Right lobe of liver (tissue), 6 donors: Measurements from ENCODE around the gene RAB8B. TPM values are rescaled to one million over a fixed set of nuclear protein-coding genes. Genes with fewer than 3 reads are reported as not detected.
"Not testable (repeated sequence)": the region's sequence is repeated elsewhere in the genome, so short reads cannot be mapped to it uniquely, and the experiment has no call there.

Source experiments
- ATAC-seq, 4 donors: fragments of 200-7000 bp; cut with Tn5 transposase; one replicate each; pipeline ENCODE4 v1.9.1; 2020; ENCODE audit warnings: mild to moderate bottlenecking in 4 of 4, moderate library complexity in 4 of 4
- DNase-seq, 3 donors: peaks; one replicate each; pipeline ENCODE4 v3.0.0-alpha.2; 2020
- H3K27ac ChIP-seq, 3 donors: fragments of 200-600 bp; one replicate each; pipeline ENCODE4 v1.8.0; 2022
- H3K27me3 ChIP-seq, 2 donors: fragments of 200-600 bp; one replicate each; pipeline ENCODE4 v1.8.0; 2022
- H3K36me3 ChIP-seq, 4 donors: fragments of 200-600 bp; sonication (generic) in 1 of 4; one replicate each; pipeline versions ENCODE4 v1.5.1 to v1.8.0; 2017 to 2022; ENCODE audit warnings: control low read depth in 1 of 4
- H3K4me1 ChIP-seq, 4 donors: fragments of 200-600 bp; sonication (generic) in 1 of 4; one replicate each; pipeline versions ENCODE4 v1.5.1 to v1.8.0; 2017 to 2022; ENCODE audit warnings: control low read depth in 1 of 4
- H3K4me3 ChIP-seq, 3 donors: fragments of 200-600 bp; one replicate each; pipeline ENCODE4 v1.8.0; 2022
- H3K9me3 ChIP-seq, 4 donors: fragments of 200-600 bp; sonication (generic) in 1 of 4; one replicate each; pipeline versions ENCODE4 v1.5.1 to v1.8.0; 2017 to 2022; ENCODE audit warnings: control low read depth in 1 of 4
- CTCF ChIP-seq, 4 donors: fragments of 200-600 bp in 3 of 4; fragments of 450-650 bp in 1 of 4; IDR thresholded peaks; one replicate each; pipeline versions ENCODE4 v1.5.1 to v1.8.0; 2016 to 2022; ENCODE audit warnings: antibody characterized with exemption in 4 of 4, mild to moderate bottlenecking in 2 of 4
- POLR2A ChIP-seq: fragments of 450-650 bp; IDR thresholded peaks from one replicate; pipeline ENCODE4 v1.6.1; 2017; ENCODE audit warnings: antibody characterized with exemption, mild to moderate bottlenecking
- WGBS: methylation state at CpG from one replicate; pipeline ENCODE4 v1.1.6; 2018; ENCODE audit warnings: low coverage, low lambda C conversion rate; ENCODE audit not compliant: insufficient coverage; ENCODE audit errors: missing lambda C conversion rate; 5-methylcytosine and 5-hydroxymethylcytosine counted together
- intact Hi-C, 2 donors: fragments of 100-400 bp; cut with DNase I; formaldehyde crosslinking; loops; one replicate each; pipeline versions ENCODE4 v1.11.2 to v1.14.1; 2022
- total RNA-seq, 6 experiments: library from RNA; depleted of rRNA in 2 of 6; stranded (reverse); fragments of >200 nt in 2 of 6; fragmentation: NEBNext Ultra II Directional in 3 of 6; extraction: Animal tissue kit (Norgen Biotek cat#: 25700) in 3 of 6; gene quantifications; one replicate each; pipeline versions ENCODE4 v1.1.0 to v1.2.4, GENCODE V29; 2016 to 2023
- donor health status: DM: no; HTN: yes; CAD: no.
- donor health status: DM: no; HTN: no; CAD: no.
- donor health status: DM: no; HTN: no; CAD: no.
- donor health status: DM: no; HTN: yes; CAD: no.
- donor health status: DM: no; HTN: yes; CAD: no.

Gene RAB8B
- total RNA-seq, 6 experiments from 2014 or later: 5.8 to 50.7 (median 14.3) TPM

GRCh38 chr15:63232943-63233342, 43.5 kb downstream of the RAB8B start:
- Histone ChIP-seq H3K9me3 (no peaks in the 10 kb centered on the region), H3K4me1 (peaks cover 0 to 30% (median 8%) of the 10 kb centered on the region in 4 donors), H3K27ac (peak overlapping the region in 2 of 3 donors; percentile 20 to 38), H3K4me3 (no peak overlapping the region), H3K27me3 (no peaks in the 10 kb centered on the region), H3K36me3 (no peaks in the 10 kb centered on the region)
- intact Hi-C loops: no loop called here
- TF ChIP-seq POLR2A (no peak), CTCF (IDR thresholded peaks at IDR 0.05) (no peak)
- DNase-seq (no peak), ATAC-seq (no peak)
- 95% methylated on average over 5 of the region's 5 CpGs for WGBS

GRCh38 chr15:63233667-63234423, 44.4 kb downstream of the RAB8B start:
- Histone ChIP-seq H3K27me3 (no peaks in the 10 kb centered on the region), H3K4me1 (peaks cover 0 to 33% (median 8%) of the 10 kb centered on the region in 4 donors), H3K36me3 (no peaks in the 10 kb centered on the region), H3K9me3 (no peaks in the 10 kb centered on the region), H3K4me3 (no peak overlapping the region), H3K27ac (peak overlapping the region; percentile 28 to 38 (median 37))
- ATAC-seq (peak; percentile 54 to 67 (median 57)), DNase-seq (no peak)
- intact Hi-C loops: no loop called here
- TF ChIP-seq CTCF (IDR thresholded peaks at IDR 0.05) (no peak), POLR2A (no peak)
- WGBS: 26% methylated on average over 5 of the region's 5 CpGs

GRCh38 chr15:63234451-63234870, 45.1 kb downstream of the RAB8B start:
- H3K4me3 ChIP-seq: no peak overlapping the region
- WGBS: 59% methylated on average over 4 of the region's 5 CpGs
- H3K27me3 ChIP-seq: no peaks in the 10 kb centered on the region
- peaks cover 0 to 27% (median 7%) of the 10 kb centered on the region in 4 donors for H3K4me1 ChIP-seq
- ATAC-seq (peak; percentile 60 to 78 (median 70)), DNase-seq (peak in 1 of 3 donors; percentile 31)
- H3K27ac ChIP-seq: peak overlapping the region; percentile 28 to 38 (median 37)
- TF ChIP-seq CTCF (IDR thresholded peaks at IDR 0.05) (no peak), POLR2A (no peak)
- intact Hi-C loops: no loop called here
- no peaks in the 10 kb centered on the region for H3K9me3 ChIP-seq
- no peaks in the 10 kb centered on the region for H3K36me3 ChIP-seq

- ATAC-seq (no peak), DNase-seq (no peak)
- no peak overlapping the region for H3K4me3 ChIP-seq
- intact Hi-C loops: no loop called here
- no peaks in the 10 kb centered on the region for H3K9me3 ChIP-seq
- H3K27ac ChIP-seq: no peak overlapping the region
- TF ChIP-seq POLR2A: no peak
- no peak for TF ChIP-seq CTCF (IDR thresholded peaks at IDR 0.05)
- no peaks in the 10 kb centered on the region for H3K27me3 ChIP-seq
- peaks cover 0 to 24% (median 7%) of the 10 kb centered on the region in 4 donors for H3K4me1 ChIP-seq
- H3K36me3 ChIP-seq: no peaks in the 10 kb centered on the region
Observed at GRCh38 chr15:63236272-63236671, 46.9 kb downstream of the RAB8B start.

- intact Hi-C loops, H3K27ac ChIP-seq, H3K9me3 ChIP-seq, ATAC-seq, H3K36me3 ChIP-seq, DNase-seq, H3K4me3 ChIP-seq, H3K27me3 ChIP-seq: not testable (repeated sequence)
- H3K4me1 ChIP-seq: peaks cover 0 to 24% (median 7%) of the 10 kb centered on the region in 4 donors
- WGBS: 88% methylated on average over 1 of the region's 1 CpG
Observed at GRCh38 chr15:63237086-63237485, 47.7 kb downstream of the RAB8B start.
